ENCODE data around the gene PRPF6. TPM values are rescaled to one million over a fixed set of nuclear protein-coding genes. Genes with fewer than 3 reads are reported as not detected.
A peak's percentile ranks its signal among the peaks of the same experiment; 100 is the strongest.

Gene PRPF6
- total RNA-seq, 1 experiment from 2014 or later: 126 TPM

- Histone ChIP-seq H3K27me3 (no peaks in the 10 kb centered on the region), H3K36me3 (no peaks in the 10 kb centered on the region), H3K4me3 (no peak overlapping the region), H3K9me3 (no peaks in the 10 kb centered on the region)
- DNase-seq: no peak
Measured at GRCh38 chr20:64053841-64054661, 73.1 kb downstream of the PRPF6 start.

- H3K4me3 ChIP-seq: no peak overlapping the region
- no peak for DNase-seq
- H3K9me3 ChIP-seq: no peaks in the 10 kb centered on the region
- no peaks in the 10 kb centered on the region for H3K36me3 ChIP-seq
- no peaks in the 10 kb centered on the region for H3K27me3 ChIP-seq
Measured at GRCh38 chr20:64055396-64055892, 74.5 kb downstream of the PRPF6 start.

- Histone ChIP-seq H3K9me3 (no peaks in the 10 kb centered on the region), H3K36me3 (no peaks in the 10 kb centered on the region), H3K27me3 (no peaks in the 10 kb centered on the region), H3K4me3 (no peak overlapping the region)
- DNase-seq: no peak
Measured at GRCh38 chr20:64055893-64056638, 75.1 kb downstream of the PRPF6 start.

- no peak for DNase-seq
- Histone ChIP-seq H3K27me3 (no peaks in the 10 kb centered on the region), H3K9me3 (no peaks in the 10 kb centered on the region), H3K36me3 (no peaks in the 10 kb centered on the region), H3K4me3 (no peak overlapping the region)
Measured at GRCh38 chr20:64056639-64056888, 75.6 kb downstream of the PRPF6 start.

GRCh38 chr20:64056889-64057627 lies 76.1 kb downstream of the PRPF6 start:
- H3K36me3 ChIP-seq: no peaks in the 10 kb centered on the region
- H3K9me3 ChIP-seq: no peaks in the 10 kb centered on the region
- no peak overlapping the region for H3K4me3 ChIP-seq
- DNase-seq: no peak
- no peaks in the 10 kb centered on the region for H3K27me3 ChIP-seq

- H3K27me3 ChIP-seq: no peaks in the 10 kb centered on the region
- no peak overlapping the region for H3K4me3 ChIP-seq
- peak; percentile 72 for DNase-seq
- no peaks in the 10 kb centered on the region for H3K9me3 ChIP-seq
- H3K36me3 ChIP-seq: no peaks in the 10 kb centered on the region
Measured at GRCh38 chr20:64057628-64058498, 76.9 kb downstream of the PRPF6 start.

- DNase-seq: no peak
- Histone ChIP-seq H3K9me3 (no peaks in the 10 kb centered on the region), H3K36me3 (no peaks in the 10 kb centered on the region), H3K27me3 (no peaks in the 10 kb centered on the region), H3K4me3 (no peak overlapping the region)
Measured at GRCh38 chr20:64058536-64058935, 77.6 kb downstream of the PRPF6 start.

GRCh38 chr20:64062276-64062595 lies 81.3 kb downstream of the PRPF6 start:
- no peak for DNase-seq
- no peaks in the 10 kb centered on the region for H3K9me3 ChIP-seq
- no peaks in the 10 kb centered on the region for H3K27me3 ChIP-seq
- H3K36me3 ChIP-seq: peaks cover 6% of the 10 kb centered on the region
- H3K4me3 ChIP-seq: peak overlapping the region; percentile 93

GRCh38 chr20:64062596-64063388 lies 81.9 kb downstream of the PRPF6 start, which contains the start of gene TCEA2:
Gene TCEA2 (plus strand): TSS chr20:64063198. CDS start chr20:64063313, 115 bp downstream.
- Histone ChIP-seq H3K27me3 (no peaks in the 10 kb centered on the region), H3K36me3 (peaks cover 6% of the 10 kb centered on the region), H3K4me3 (peak within 1 kb of the TSS; percentile 93), H3K9me3 (no peaks in the 10 kb centered on the region)
- peak; percentile 99 for DNase-seq

GRCh38 chr20:64063389-64064144 lies 82.6 kb downstream of the PRPF6 start:
- Histone ChIP-seq H3K9me3 (no peaks in the 10 kb centered on the region), H3K36me3 (peaks cover 6% of the 10 kb centered on the region), H3K4me3 (peak overlapping the region; percentile 93), H3K27me3 (no peaks in the 10 kb centered on the region)
- DNase-seq: peak; percentile 48

GRCh38 chr20:64064145-64064698 lies 83.3 kb downstream of the PRPF6 start:
- H3K27me3 ChIP-seq: no peaks in the 10 kb centered on the region
- peak overlapping the region; percentile 93 for H3K4me3 ChIP-seq
- peaks cover 6% of the 10 kb centered on the region for H3K36me3 ChIP-seq
- H3K9me3 ChIP-seq: no peaks in the 10 kb centered on the region
- peak; percentile 90 for DNase-seq

GRCh38 chr20:64065062-64065973 lies 84.4 kb downstream of the PRPF6 start:
- Histone ChIP-seq H3K4me3 (no peak overlapping the region), H3K27me3 (no peaks in the 10 kb centered on the region), H3K9me3 (no peaks in the 10 kb centered on the region), H3K36me3 (peaks cover 6% of the 10 kb centered on the region)
- DNase-seq: no peak

- H3K4me3 ChIP-seq: no peak overlapping the region
- peaks cover 6% of the 10 kb centered on the region for H3K36me3 ChIP-seq
- peak; percentile 85 for DNase-seq
- H3K27me3 ChIP-seq: no peaks in the 10 kb centered on the region
- no peaks in the 10 kb centered on the region for H3K9me3 ChIP-seq
Measured at GRCh38 chr20:64065974-64066343, 85.0 kb downstream of the PRPF6 start.

GRCh38 chr20:64067005-64067632 lies 86.2 kb downstream of the PRPF6 start:
- peaks cover 6% of the 10 kb centered on the region for H3K36me3 ChIP-seq
- no peak overlapping the region for H3K4me3 ChIP-seq
- no peaks in the 10 kb centered on the region for H3K9me3 ChIP-seq
- DNase-seq: no peak
- no peaks in the 10 kb centered on the region for H3K27me3 ChIP-seq
